Esophagus squamous epithelium (tissue), 5 donors: Measurements from ENCODE around the gene CNGB1. TPM values are rescaled to one million over a fixed set of nuclear protein-coding genes. Genes with fewer than 3 reads are reported as not detected.
"Not testable (repeated sequence)": the region's sequence is repeated elsewhere in the genome, so short reads cannot be mapped to it uniquely, and the experiment has no call there.

Source experiments
- DNase-seq: peaks from one replicate; lab custom pipeline; 2025; lab: John Stamatoyannopoulos, UW
- H3K27ac ChIP-seq, 4 donors: fragments of 200-600 bp; sonication (generic); one replicate each; pipeline ENCODE4 v1.5.1; 2016 to 2019; ENCODE audit warnings: mild to moderate bottlenecking in 1 of 4
- H3K27me3 ChIP-seq, 4 donors: fragments of 200-600 bp; sonication (generic); 1 replicate in 3 of 4; 2 replicates in 1 of 4; pipeline versions ENCODE4 v1.5.1 to v1.6.0; 2017 to 2021; ENCODE audit warnings: antibody characterized with exemption in 1 of 4
- H3K36me3 ChIP-seq, 3 donors: fragments of 200-600 bp; sonication (generic); one replicate each; pipeline ENCODE4 v1.5.1; 2016 to 2019
- H3K4me1 ChIP-seq, 3 donors: fragments of 200-600 bp; sonication (generic); one replicate each; pipeline ENCODE4 v1.5.1; 2017 to 2019
- H3K4me3 ChIP-seq, 4 donors: fragments of 200-600 bp; sonication (generic); 1 replicate in 3 of 4; 2 replicates in 1 of 4; pipeline ENCODE4 v1.5.1; 2016 to 2019; ENCODE audit warnings: mild to moderate bottlenecking in 2 of 4, moderate library complexity in 1 of 4
- H3K9me3 ChIP-seq, 3 donors: fragments of 200-600 bp; sonication (generic); one replicate each; pipeline ENCODE4 v1.5.1; 2016 to 2019
- CTCF ChIP-seq, 6 experiments: fragments of 450-650 bp in 4 of 6; fragments of 200-600 bp in 2 of 6; sonication (generic) in 2 of 6; IDR thresholded peaks; one replicate each; pipeline ENCODE4 v1.5.1; 2016 to 2019; ENCODE audit warnings: antibody characterized with exemption in 6 of 6, mild to moderate bottlenecking in 4 of 6, moderate library complexity in 4 of 6
- POLR2A ChIP-seq, 4 donors: fragments of 450-650 bp; IDR thresholded peaks; one replicate each; pipeline ENCODE4 v1.6.1; 2017; ENCODE audit warnings: antibody characterized with exemption in 4 of 4, mild to moderate bottlenecking in 4 of 4, moderate library complexity in 3 of 4
- WGBS, 2 donors: methylation state at CpG; one replicate each; pipeline ENCODE4 v1.1.5; 2018; 5-methylcytosine and 5-hydroxymethylcytosine counted together
- intact Hi-C: fragments of 100-400 bp; cut with DNase I; formaldehyde crosslinking; loops from one replicate; pipeline ENCODE4 v1.15.0; 2022
- total RNA-seq, 4 donors: library from RNA; depleted of rRNA; stranded (reverse); fragments of >200 nt; gene quantifications; one replicate each; pipeline ENCODE4 v1.1.0, GENCODE V29; 2016
- donor health status: DM: yes; HTN: yes; CAD: no.

Gene CNGB1
- total RNA-seq, 4 donors from 2014 or later = 0.04 TPM; not detected in 3

- no peaks in the 10 kb centered on the region for H3K9me3 ChIP-seq
- peaks cover 0 to 10% (median 0%) of the 10 kb centered on the region in 4 donors for H3K27me3 ChIP-seq
- intact Hi-C loops = no loop called here
- H3K4me1 ChIP-seq = peaks cover 0 to 12% (median 4%) of the 10 kb centered on the region in 3 donors
- H3K36me3 ChIP-seq = no peaks in the 10 kb centered on the region
- no peak for TF ChIP-seq CTCF (IDR thresholded peaks at IDR 0.05)
- no peak for TF ChIP-seq POLR2A (IDR thresholded peaks at IDR 0.05)
- no peak overlapping the region for H3K27ac ChIP-seq
- WGBS, 2 donors = 84 to 90% methylated on average over 6 to 7 of the region's 9 CpGs
- H3K4me3 ChIP-seq = no peak overlapping the region
- DNase-seq = no peak
Observed at GRCh38 chr16:57944970-57945739, 25.8 kb downstream of the CNGB1 start.

GRCh38 chr16:57943381-57943780 lies 27.5 kb downstream of the CNGB1 start:
- H3K36me3 ChIP-seq, H3K4me3 ChIP-seq, H3K9me3 ChIP-seq, intact Hi-C loops, H3K27ac ChIP-seq, DNase-seq: not testable (repeated sequence)
- H3K4me1 ChIP-seq = peaks cover 9 to 29% (median 12%) of the 10 kb centered on the region in 3 donors
- 58 to 77% methylated on average over 7 to 8 of the region's 8 CpGs for WGBS, 2 donors
- H3K27me3 ChIP-seq = peaks cover 0 to 12% (median 0%) of the 10 kb centered on the region in 4 donors

- H3K27me3 ChIP-seq = peaks cover 0 to 12% (median 0%) of the 10 kb centered on the region in 4 donors
- 74 to 78% methylated on average over 2 of the region's 2 CpGs for WGBS, 2 donors
- H3K9me3 ChIP-seq, intact Hi-C loops, H3K27ac ChIP-seq, H3K4me3 ChIP-seq, DNase-seq, H3K36me3 ChIP-seq: not testable (repeated sequence)
- H3K4me1 ChIP-seq = peaks cover 9 to 30% (median 13%) of the 10 kb centered on the region in 3 donors
Observed at GRCh38 chr16:57941901-57942300, 29.0 kb downstream of the CNGB1 start.

- intact Hi-C loops = no loop called here
- DNase-seq = no peak
- H3K36me3 ChIP-seq = no peaks in the 10 kb centered on the region
- TF ChIP-seq POLR2A (IDR thresholded peaks at IDR 0.05) (no peak), CTCF (IDR thresholded peaks at IDR 0.05) (no peak)
- no peak overlapping the region for H3K4me3 ChIP-seq
- peaks cover 0 to 12% (median 0%) of the 10 kb centered on the region in 4 donors for H3K27me3 ChIP-seq
- H3K27ac ChIP-seq = no peak overlapping the region
- peaks cover 9 to 30% (median 13%) of the 10 kb centered on the region in 3 donors for H3K4me1 ChIP-seq
- 13 to 46% methylated on average over 10 to 11 of the region's 11 CpGs for WGBS, 2 donors
- H3K9me3 ChIP-seq = no peaks in the 10 kb centered on the region
Observed at GRCh38 chr16:57941016-57941664, 29.8 kb downstream of the CNGB1 start.

GRCh38 chr16:57940382-57940966 lies 30.5 kb downstream of the CNGB1 start:
- intact Hi-C loops = no loop called here
- Histone ChIP-seq H3K4me1 (peaks cover 9 to 30% (median 13%) of the 10 kb centered on the region in 3 donors), H3K36me3 (no peaks in the 10 kb centered on the region), H3K27ac (no peak overlapping the region), H3K9me3 (no peaks in the 10 kb centered on the region), H3K4me3 (no peak overlapping the region), H3K27me3 (peaks cover 0 to 12% (median 0%) of the 10 kb centered on the region in 4 donors)
- 94 to 96% methylated on average over 4 to 5 of the region's 5 CpGs for WGBS, 2 donors
- no peak for TF ChIP-seq POLR2A (IDR thresholded peaks at IDR 0.05)
- TF ChIP-seq CTCF (IDR thresholded peaks at IDR 0.05) = no peak
- no peak for DNase-seq

- intact Hi-C loops = no loop called here
- TF ChIP-seq CTCF (IDR thresholded peaks at IDR 0.05) = no peak
- TF ChIP-seq POLR2A (IDR thresholded peaks at IDR 0.05) = no peak
- Histone ChIP-seq H3K9me3 (no peaks in the 10 kb centered on the region), H3K4me1 (peaks cover 9 to 30% (median 13%) of the 10 kb centered on the region in 3 donors), H3K27me3 (peaks cover 0 to 12% (median 0%) of the 10 kb centered on the region in 4 donors), H3K27ac (no peak overlapping the region), H3K36me3 (no peaks in the 10 kb centered on the region), H3K4me3 (no peak overlapping the region)
- no peak for DNase-seq
- WGBS, 2 donors = no CpG with 5 or more reads among the region's 10 CpGs
Observed at GRCh38 chr16:57939872-57940224, 31.1 kb downstream of the CNGB1 start.
